Nucleus accumbens (tissue), 56 donors: ENCODE measurements around the gene CEP170B.
"Not testable (repeated sequence)": the region's sequence is repeated elsewhere in the genome, so short reads cannot be mapped to it uniquely, and the experiment has no call there.

Experiments used
- DNase-seq, 56 donors: peaks; one replicate each; lab custom pipeline; 2025; lab: John Stamatoyannopoulos, UW

Gene CEP170B

GRCh38 chr14:104877066-104877805 is 12.2 kb downstream of the CEP170B start:
- no peak for DNase-seq

GRCh38 chr14:104877806-104878550 is 12.9 kb downstream of the CEP170B start:
- no peak for DNase-seq

- no peak for DNase-seq
Observed at GRCh38 chr14:104878582-104878981, 13.5 kb downstream of the CEP170B start.

GRCh38 chr14:104879201-104879982 is 14.3 kb downstream of the CEP170B start:
- DNase-seq = no peak

- no peak for DNase-seq
Observed at GRCh38 chr14:104879983-104880565, 15.0 kb downstream of the CEP170B start.

GRCh38 chr14:104880584-104881210 is 15.6 kb downstream of the CEP170B start:
- DNase-seq = no peak

- DNase-seq = no peak
Observed at GRCh38 chr14:104881369-104881979, 16.4 kb downstream of the CEP170B start.

- DNase-seq = peak in 2 of 56 donors; percentile 26 to 40
Observed at GRCh38 chr14:104882325-104882973, 17.4 kb downstream of the CEP170B start.

GRCh38 chr14:104882991-104883660 is 18.1 kb downstream of the CEP170B start:
- DNase-seq = no peak

GRCh38 chr14:104883681-104884361 is 18.8 kb downstream of the CEP170B start:
- no peak for DNase-seq

- DNase-seq = not testable (repeated sequence)
Observed at GRCh38 chr14:104884381-104884780, 19.3 kb downstream of the CEP170B start.

GRCh38 chr14:104885031-104885972 is 20.2 kb downstream of the CEP170B start:
- no peak for DNase-seq

- DNase-seq = no peak
Observed at GRCh38 chr14:104885973-104886689, 21.1 kb downstream of the CEP170B start.

GRCh38 chr14:104886690-104887622 is 21.9 kb downstream of the CEP170B start:
- DNase-seq = no peak
